Hepatocyte (in vitro differentiated cells): ENCODE measurements around the gene USP27X. TPM values are rescaled to one million over a fixed set of nuclear protein-coding genes. Genes with fewer than 3 reads are reported as not detected.
A peak's percentile ranks its signal among the peaks of the same experiment; 100 is the strongest.

Experiments used
- DNase-seq: peaks from one replicate; pipeline ENCODE4 v3.0.0-alpha.2; 2016; ENCODE audit warnings: low spot score
- H2AFZ ChIP-seq: fragments of 200-600 bp; sonication (generic); 2 replicates; pipeline ENCODE4 v1.6.0; 2016; ENCODE audit warnings: antibody characterized with exemption, mild to moderate bottlenecking
- H3K27ac ChIP-seq: fragments of 200-600 bp; sonication (generic); 2 replicates; pipeline ENCODE4 v1.5.1; 2016; ENCODE audit warnings: mild to moderate bottlenecking
- H3K27me3 ChIP-seq: fragments of 200-600 bp; sonication (generic); 2 replicates; pipeline ENCODE4 v1.6.1; 2016
- H3K36me3 ChIP-seq: fragments of 200-600 bp; sonication (generic); replicated peaks from 2 replicates; pipeline ENCODE4 v1.5.1; 2016; ENCODE audit warnings: low read depth; ENCODE audit not compliant: insufficient read depth
- H3K4me1 ChIP-seq: fragments of 200-600 bp; sonication (generic); 2 replicates; pipeline ENCODE4 v1.5.1; 2016; ENCODE audit warnings: mild to moderate bottlenecking, moderate library complexity; ENCODE audit not compliant: insufficient read depth
- H3K4me2 ChIP-seq: fragments of 200-600 bp; sonication (generic); 2 replicates; pipeline ENCODE4 v1.6.0; 2016
- H3K4me3 ChIP-seq: fragments of 200-600 bp; sonication (generic); 2 replicates; pipeline ENCODE4 v1.5.1; 2016; ENCODE audit warnings: mild to moderate bottlenecking
- H3K79me2 ChIP-seq: fragments of 200-600 bp; sonication (generic); 2 replicates; pipeline ENCODE4 v1.6.0; 2017; ENCODE audit warnings: mild to moderate bottlenecking
- H3K9me2 ChIP-seq: fragments of 200-600 bp; sonication (generic); replicated peaks from 2 replicates; pipeline ENCODE4 v1.6.0; 2017; ENCODE audit warnings: mild to moderate bottlenecking; ENCODE audit not compliant: insufficient read depth
- H3K9me3 ChIP-seq: fragments of 200-600 bp; sonication (generic); 2 replicates; pipeline ENCODE4 v1.5.1; 2016; ENCODE audit warnings: low read depth, mild to moderate bottlenecking
- H4K20me1 ChIP-seq: fragments of 200-600 bp; sonication (generic); 2 replicates; pipeline ENCODE4 v1.6.0; 2016; ENCODE audit warnings: mild to moderate bottlenecking; ENCODE audit not compliant: insufficient read depth, poor library complexity, severe bottlenecking
- EZH2 ChIP-seq: fragments of 200-600 bp; sonication (generic); IDR thresholded peaks from 2 replicates; pipeline ENCODE4 v1.6.1; 2016; ENCODE audit warnings: antibody characterized with exemption, mild to moderate bottlenecking, borderline replicate concordance
- EZH2phosphoT487 ChIP-seq: fragments of 200-600 bp; sonication (generic); IDR thresholded peaks from one replicate; pipeline ENCODE4 v1.6.1; 2018; ENCODE audit warnings: antibody characterized with exemption, mild to moderate bottlenecking, low read depth, moderate library complexity; ENCODE audit not compliant: unreplicated experiment, severe bottlenecking
- WGBS: methylation state at CpG from one replicate; pipeline ENCODE4 v1.1.6; 2016; ENCODE audit warnings: low lambda C conversion rate; ENCODE audit errors: missing lambda C conversion rate; 5-methylcytosine and 5-hydroxymethylcytosine counted together
- polyA plus RNA-seq: library from polyadenylated mRNA; unstranded; fragments of >200 nt; fragmentation: Nextera tagmentation; extraction: Ambion mirVana; gene quantifications from 2 replicates; pipeline ENCODE4 v1.2.1, GENCODE V29; 2016
- total RNA-seq: library from RNA; depleted of rRNA; stranded (reverse); fragments of >200 nt; gene quantifications from 2 replicates; pipeline ENCODE4 v1.2.3, GENCODE V29; 2014
- TF ChIP-seq, protein P1 (sequence below): fragments of 200-600 bp; sonication (generic); IDR thresholded peaks from 2 replicates; pipeline ENCODE4 v1.5.1; 2016; ENCODE audit warnings: antibody characterized with exemption, mild to moderate bottlenecking; ENCODE audit not compliant: poor library complexity

USP27X gene
- total and polyA plus RNA-seq, 2 experiments from 2014 or later, result 1.3 to 6.1 TPM

DNA sequence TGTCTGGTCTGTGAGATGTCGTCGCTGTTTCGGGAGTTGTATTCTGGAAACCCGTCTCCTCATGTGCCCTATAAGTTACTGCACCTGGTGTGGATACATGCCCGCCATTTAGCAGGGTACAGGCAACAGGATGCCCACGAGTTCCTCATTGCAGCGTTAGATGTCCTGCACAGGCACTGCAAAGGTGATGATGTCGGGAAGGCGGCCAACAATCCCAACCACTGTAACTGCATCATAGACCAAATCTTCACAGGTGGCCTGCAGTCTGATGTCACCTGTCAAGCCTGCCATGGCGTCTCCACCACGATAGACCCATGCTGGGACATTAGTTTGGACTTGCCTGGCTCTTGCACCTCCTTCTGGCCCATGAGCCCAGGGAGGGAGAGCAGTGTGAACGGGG, 1.4 kb downstream of the USP27X start:
- DNase-seq, result no peak
- no peak overlapping the region for H3K27ac ChIP-seq
- no peaks in the 10 kb centered on the region for H3K27me3 ChIP-seq
- H3K9me3 ChIP-seq, result no peaks in the 10 kb centered on the region
- H3K4me3 ChIP-seq, result no peak overlapping the region
- no peaks in the 10 kb centered on the region for H3K36me3 ChIP-seq
- no peaks in the 10 kb centered on the region for H3K9me2 ChIP-seq
- TF ChIP-seq EZH2phosphoT487 (no peak), EZH2 (no peak)
- TF ChIP-seq, protein P1, sequence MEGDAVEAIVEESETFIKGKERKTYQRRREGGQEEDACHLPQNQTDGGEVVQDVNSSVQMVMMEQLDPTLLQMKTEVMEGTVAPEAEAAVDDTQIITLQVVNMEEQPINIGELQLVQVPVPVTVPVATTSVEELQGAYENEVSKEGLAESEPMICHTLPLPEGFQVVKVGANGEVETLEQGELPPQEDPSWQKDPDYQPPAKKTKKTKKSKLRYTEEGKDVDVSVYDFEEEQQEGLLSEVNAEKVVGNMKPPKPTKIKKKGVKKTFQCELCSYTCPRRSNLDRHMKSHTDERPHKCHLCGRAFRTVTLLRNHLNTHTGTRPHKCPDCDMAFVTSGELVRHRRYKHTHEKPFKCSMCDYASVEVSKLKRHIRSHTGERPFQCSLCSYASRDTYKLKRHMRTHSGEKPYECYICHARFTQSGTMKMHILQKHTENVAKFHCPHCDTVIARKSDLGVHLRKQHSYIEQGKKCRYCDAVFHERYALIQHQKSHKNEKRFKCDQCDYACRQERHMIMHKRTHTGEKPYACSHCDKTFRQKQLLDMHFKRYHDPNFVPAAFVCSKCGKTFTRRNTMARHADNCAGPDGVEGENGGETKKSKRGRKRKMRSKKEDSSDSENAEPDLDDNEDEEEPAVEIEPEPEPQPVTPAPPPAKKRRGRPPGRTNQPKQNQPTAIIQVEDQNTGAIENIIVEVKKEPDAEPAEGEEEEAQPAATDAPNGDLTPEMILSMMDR, result no peak
- H2AFZ ChIP-seq, result no peak overlapping the region
- WGBS, result 84% methylated on average over 12 of the region's 12 CpGs
- no peaks in the 10 kb centered on the region for H4K20me1 ChIP-seq
- peak overlapping the region; percentile 79 for H3K4me2 ChIP-seq
- peaks cover 17% of the 10 kb centered on the region for H3K79me2 ChIP-seq
- H3K4me1 ChIP-seq, result peaks cover 11% of the 10 kb centered on the region

- Histone ChIP-seq H2AFZ (no peak overlapping the region), H3K4me1 (peaks cover 3% of the 10 kb centered on the region), H3K27me3 (no peaks in the 10 kb centered on the region), H3K4me3 (no peak overlapping the region), H3K79me2 (peaks cover 17% of the 10 kb centered on the region), H3K27ac (no peak overlapping the region), H3K9me3 (no peaks in the 10 kb centered on the region), H3K4me2 (no peak overlapping the region), H4K20me1 (no peaks in the 10 kb centered on the region), H3K9me2 (no peaks in the 10 kb centered on the region), H3K36me3 (no peaks in the 10 kb centered on the region)
- WGBS, result 56% methylated on average over 7 of the region's 7 CpGs
- peak; percentile 59 for DNase-seq
- no peak for TF ChIP-seq EZH2
- TF ChIP-seq, protein P1, result peak; percentile 54
- no peak for TF ChIP-seq EZH2phosphoT487
These were observed 5.1 kb downstream of the USP27X start for GRCh38 chrX:49884290-49884862.

DNA sequence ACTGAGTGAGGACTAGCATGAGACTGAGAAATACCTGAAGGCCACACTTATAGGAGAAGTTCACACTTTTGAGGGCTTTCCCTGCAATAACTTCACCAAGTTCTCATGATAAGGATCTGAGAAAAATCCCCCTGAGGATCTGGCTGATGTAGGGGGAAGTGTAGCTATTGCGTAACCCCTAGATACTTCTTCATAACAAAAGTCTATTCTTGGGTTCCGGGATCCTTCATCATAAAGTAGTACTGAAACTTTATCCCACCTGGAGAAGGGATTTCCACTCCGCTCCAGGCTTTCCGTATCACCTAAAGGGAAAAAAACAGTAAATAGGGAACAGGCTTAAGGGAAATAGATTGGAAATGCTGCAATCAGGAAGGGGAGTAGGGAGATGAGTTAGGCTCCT, 13.3 kb downstream of the USP27X start:
- Histone ChIP-seq H3K27ac (no peak overlapping the region), H4K20me1 (no peaks in the 10 kb centered on the region), H3K9me3 (no peaks in the 10 kb centered on the region), H2AFZ (no peak overlapping the region), H3K9me2 (no peaks in the 10 kb centered on the region), H3K4me1 (no peaks in the 10 kb centered on the region), H3K36me3 (no peaks in the 10 kb centered on the region), H3K27me3 (no peaks in the 10 kb centered on the region), H3K4me3 (no peak overlapping the region), H3K4me2 (no peak overlapping the region), H3K79me2 (no peaks in the 10 kb centered on the region)
- TF ChIP-seq EZH2phosphoT487, result no peak
- TF ChIP-seq EZH2, result no peak
- TF ChIP-seq, protein P1, result no peak
- DNase-seq, result no peak
- WGBS, result 90% methylated on average over 4 of the region's 4 CpGs
